HepG2 (cell line): ENCODE results near the gene LRRC4C.

ENCODE experiments used
- YY1 ChIP-seq: IDR thresholded peaks from 2 replicates; pipeline ENCODE4 v1.6.1; 2011; ENCODE audit warnings: low read length, low read depth, moderate library complexity, mild to moderate bottlenecking; ENCODE audit not compliant: insufficient read depth, insufficient replicate concordance
- TF ChIP-seq, protein P1 (sequence below): sonication (generic); formaldehyde crosslinking; IDR thresholded peaks from 2 replicates; pipeline ENCODE4 v1.5.0; 2020; ENCODE audit warnings: missing genetic modification reagents, mild to moderate bottlenecking, borderline replicate concordance
- TF ChIP-seq, protein P2 (sequence below): sonication (generic); formaldehyde crosslinking; IDR thresholded peaks from 2 replicates; pipeline ENCODE4 v1.4.0; 2020; ENCODE audit warnings: low read depth, missing genetic modification reagents

DNA sequence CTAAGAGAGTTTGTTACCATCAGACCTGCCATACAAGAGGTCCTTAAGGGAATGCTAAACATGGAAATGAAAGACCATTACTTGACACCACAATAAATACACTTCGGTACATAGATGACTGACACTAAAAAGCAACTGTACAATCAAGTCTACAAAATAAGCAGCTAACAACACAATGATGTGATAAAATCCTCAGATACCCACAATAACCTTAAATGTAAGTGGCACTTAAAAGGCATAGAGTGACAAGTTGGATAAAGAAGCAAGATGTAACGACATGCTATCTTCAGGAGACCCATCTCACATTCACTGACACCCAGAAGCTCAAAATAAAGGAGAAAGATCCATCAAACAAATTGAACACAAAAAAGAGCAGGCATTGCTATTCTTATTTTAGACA, 107.6 kb downstream of the LRRC4C start:
- TF ChIP-seq, protein P1, sequence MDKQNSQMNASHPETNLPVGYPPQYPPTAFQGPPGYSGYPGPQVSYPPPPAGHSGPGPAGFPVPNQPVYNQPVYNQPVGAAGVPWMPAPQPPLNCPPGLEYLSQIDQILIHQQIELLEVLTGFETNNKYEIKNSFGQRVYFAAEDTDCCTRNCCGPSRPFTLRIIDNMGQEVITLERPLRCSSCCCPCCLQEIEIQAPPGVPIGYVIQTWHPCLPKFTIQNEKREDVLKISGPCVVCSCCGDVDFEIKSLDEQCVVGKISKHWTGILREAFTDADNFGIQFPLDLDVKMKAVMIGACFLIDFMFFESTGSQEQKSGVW: no peak
- no peak for TF ChIP-seq YY1
- TF ChIP-seq, protein P2, sequence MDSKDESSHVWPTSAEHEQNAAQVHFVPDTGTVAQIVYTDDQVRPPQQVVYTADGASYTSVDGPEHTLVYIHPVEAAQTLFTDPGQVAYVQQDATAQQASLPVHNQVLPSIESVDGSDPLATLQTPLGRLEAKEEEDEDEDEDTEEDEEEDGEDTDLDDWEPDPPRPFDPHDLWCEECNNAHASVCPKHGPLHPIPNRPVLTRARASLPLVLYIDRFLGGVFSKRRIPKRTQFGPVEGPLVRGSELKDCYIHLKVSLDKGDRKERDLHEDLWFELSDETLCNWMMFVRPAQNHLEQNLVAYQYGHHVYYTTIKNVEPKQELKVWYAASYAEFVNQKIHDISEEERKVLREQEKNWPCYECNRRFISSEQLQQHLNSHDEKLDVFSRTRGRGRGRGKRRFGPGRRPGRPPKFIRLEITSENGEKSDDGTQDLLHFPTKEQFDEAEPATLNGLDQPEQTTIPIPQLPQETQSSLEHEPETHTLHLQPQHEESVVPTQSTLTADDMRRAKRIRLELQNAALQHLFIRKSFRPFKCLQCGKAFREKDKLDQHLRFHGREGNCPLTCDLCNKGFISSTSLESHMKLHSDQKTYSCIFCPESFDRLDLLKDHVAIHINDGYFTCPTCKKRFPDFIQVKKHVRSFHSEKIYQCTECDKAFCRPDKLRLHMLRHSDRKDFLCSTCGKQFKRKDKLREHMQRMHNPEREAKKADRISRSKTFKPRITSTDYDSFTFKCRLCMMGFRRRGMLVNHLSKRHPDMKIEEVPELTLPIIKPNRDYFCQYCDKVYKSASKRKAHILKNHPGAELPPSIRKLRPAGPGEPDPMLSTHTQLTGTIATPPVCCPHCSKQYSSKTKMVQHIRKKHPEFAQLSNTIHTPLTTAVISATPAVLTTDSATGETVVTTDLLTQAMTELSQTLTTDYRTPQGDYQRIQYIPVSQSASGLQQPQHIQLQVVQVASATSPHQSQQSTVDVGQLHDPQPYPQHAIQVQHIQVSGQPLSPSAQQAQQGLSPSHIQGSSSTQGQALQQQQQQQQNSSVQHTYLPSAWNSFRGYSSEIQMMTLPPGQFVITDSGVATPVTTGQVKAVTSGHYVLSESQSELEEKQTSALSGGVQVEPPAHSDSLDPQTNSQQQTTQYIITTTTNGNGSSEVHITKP (CRISPR knock-in tag): no peak
